Measurements from ENCODE around the gene ADGB. TPM values are rescaled to one million over a fixed set of nuclear protein-coding genes. Genes with fewer than 3 reads are reported as not detected.
A peak's percentile ranks its signal among the peaks of the same experiment; 100 is the strongest.
"Not testable (repeated sequence)": the region's sequence is repeated elsewhere in the genome, so short reads cannot be mapped to it uniquely, and the experiment has no call there.

Gene ADGB
- total RNA-seq = not detected

DNA sequence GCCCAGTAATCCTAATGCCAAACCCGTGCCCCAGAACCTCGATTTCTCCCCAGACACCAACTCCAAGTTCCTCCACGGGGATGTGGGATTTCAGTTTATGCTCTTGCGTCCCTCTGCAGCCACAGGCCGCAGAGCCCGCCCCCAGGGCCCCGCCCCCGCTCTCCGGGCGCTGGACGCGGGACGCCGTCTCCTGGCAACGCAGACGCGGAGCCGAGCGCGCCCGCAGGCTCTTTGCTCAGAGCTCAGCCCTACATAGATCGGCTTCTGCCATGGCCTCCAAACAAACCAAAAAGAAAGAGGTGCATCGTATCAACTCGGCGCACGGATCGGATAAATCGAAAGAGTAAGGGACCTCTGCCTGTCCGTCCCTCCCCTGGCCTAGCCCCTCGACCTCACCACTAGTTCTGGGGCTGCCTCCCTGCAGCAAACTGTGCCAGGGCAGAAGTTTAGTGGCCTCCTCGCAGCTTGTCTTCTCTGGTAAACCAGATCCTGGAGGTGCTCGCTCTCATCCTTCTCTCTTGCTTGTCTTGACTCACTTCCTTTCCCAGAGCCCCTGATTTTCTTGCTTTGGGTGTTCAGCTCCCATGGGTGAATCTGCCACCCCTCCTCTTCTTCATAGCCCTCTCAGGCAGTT lies at the start of gene ADGB:
Gene ADGB (plus strand): TSS at position 201 of the 634 bp plus-strand sequence. CDS start 69 bp downstream, at position 270.
- POLR2A ChIA-PET = no interaction called here
- H3K4me1 Mint-ChIP-seq = no peaks in the 10 kb centered on the region
- no peak within 1 kb of the TSS for H3K27ac Mint-ChIP-seq
- H3K4me3 Mint-ChIP-seq = peak within 1 kb of the TSS; percentile 24
- H3K27me3 Mint-ChIP-seq = no peaks in the 10 kb centered on the region
- no peaks in the 10 kb centered on the region for H3K36me3 Mint-ChIP-seq (ENCODE audit: low read depth)
- CTCF ChIA-PET = no interaction called here
- H3K9me3 Mint-ChIP-seq = no peaks in the 10 kb centered on the region
- DNase-seq = no peak

DNA sequence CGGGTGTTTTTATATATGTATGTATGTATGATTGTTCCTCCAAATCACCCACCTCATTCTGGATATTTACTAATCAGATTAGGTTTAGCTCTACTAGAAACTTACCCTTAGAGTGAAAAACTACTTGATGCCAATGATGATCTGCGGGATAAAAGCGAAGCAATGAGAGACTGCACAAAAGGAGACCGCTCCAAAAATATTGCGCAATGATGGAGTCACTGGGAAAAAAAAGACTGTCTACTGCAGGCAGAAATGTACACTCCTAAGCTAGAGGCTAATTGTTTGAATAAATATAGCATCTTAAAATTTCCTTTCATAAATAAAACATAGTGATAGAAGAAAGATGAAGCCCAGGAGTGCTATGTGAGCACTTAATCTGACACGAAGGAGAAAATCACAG lies 47.9 kb upstream of the ADGB start:
- H3K9me3 Mint-ChIP-seq = no peaks in the 10 kb centered on the region
- H3K27ac Mint-ChIP-seq = no peak overlapping the region
- H3K4me1 Mint-ChIP-seq = no peaks in the 10 kb centered on the region
- no peaks in the 10 kb centered on the region for H3K36me3 Mint-ChIP-seq (ENCODE audit: low read depth)
- peaks cover under 1% of the 10 kb centered on the region for H3K27me3 Mint-ChIP-seq
- no peak for DNase-seq
- POLR2A ChIA-PET = no interaction called here
- CTCF ChIA-PET = no interaction called here
- no peak overlapping the region for H3K4me3 Mint-ChIP-seq

DNA sequence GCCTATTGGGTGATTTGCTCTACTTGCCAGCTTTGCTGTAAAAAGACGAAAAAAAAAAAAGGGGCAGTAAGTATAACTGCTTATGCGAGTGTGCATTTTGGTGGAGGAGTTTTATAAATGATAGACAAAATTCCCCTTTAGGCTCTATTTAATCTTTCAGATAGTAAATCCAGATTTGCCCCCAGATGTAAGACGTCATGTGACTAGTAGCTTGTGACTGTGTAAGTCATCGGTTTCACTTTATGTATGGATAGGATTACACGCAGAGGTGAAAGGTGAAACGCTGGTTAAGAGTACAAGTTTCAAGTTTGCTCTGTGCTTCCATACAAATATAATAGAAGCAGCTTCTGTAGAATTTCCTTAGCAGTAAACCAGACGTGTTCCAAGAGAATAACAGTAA lies 47.2 kb upstream of the ADGB start:
- POLR2A ChIA-PET = no interaction called here
- no peak for DNase-seq
- CTCF ChIA-PET = no interaction called here
- Mint-ChIP-seq H3K9me3 (no peaks in the 10 kb centered on the region), H3K4me3 (no peak overlapping the region), H3K27me3 (no peaks in the 10 kb centered on the region), H3K36me3 (ENCODE audit: low read depth) (no peaks in the 10 kb centered on the region), H3K27ac (no peak overlapping the region), H3K4me1 (no peaks in the 10 kb centered on the region)

DNA sequence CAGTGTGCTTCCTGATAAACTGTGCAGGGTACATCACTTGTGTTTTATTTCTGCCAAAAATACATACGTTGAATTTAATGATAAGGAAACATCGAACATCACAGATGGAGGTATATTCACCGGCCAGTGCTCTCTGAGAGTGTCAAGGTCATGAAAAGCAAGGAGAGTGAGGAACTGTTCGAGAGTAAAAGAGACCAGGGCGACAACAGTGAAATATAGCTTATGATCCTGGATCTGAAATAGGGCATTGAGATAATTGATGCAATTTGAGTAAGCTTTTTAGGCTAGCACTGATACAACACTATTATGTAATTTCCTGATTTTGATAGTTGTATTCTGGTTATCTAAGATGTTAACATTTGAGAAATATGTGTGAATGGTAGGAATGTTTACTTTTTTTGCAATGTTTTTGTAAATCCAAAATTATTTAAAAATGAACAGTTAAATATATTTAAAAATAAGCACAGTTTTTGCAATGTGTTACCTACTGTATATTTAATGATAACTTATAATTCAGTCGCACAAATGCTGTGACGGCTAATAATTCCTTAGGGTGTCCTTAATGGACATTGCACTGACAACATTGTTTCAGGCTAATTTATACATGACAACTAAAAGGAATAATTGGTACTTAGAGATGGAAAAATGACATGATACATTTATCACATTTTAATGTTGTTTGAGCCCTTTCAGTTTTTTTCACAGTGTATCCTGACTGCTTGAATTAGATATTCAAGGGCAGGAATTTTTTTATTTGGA lies 45.2 kb upstream of the ADGB start:
- Mint-ChIP-seq H3K9me3 (no peaks in the 10 kb centered on the region), H3K36me3 (ENCODE audit: low read depth) (no peaks in the 10 kb centered on the region), H3K4me1 (no peaks in the 10 kb centered on the region), H3K4me3 (no peak overlapping the region), H3K27me3 (no peaks in the 10 kb centered on the region), H3K27ac (no peak overlapping the region)
- ChIA-PET POLR2A (no interaction called here), CTCF (no interaction called here)
- DNase-seq = no peak

DNA sequence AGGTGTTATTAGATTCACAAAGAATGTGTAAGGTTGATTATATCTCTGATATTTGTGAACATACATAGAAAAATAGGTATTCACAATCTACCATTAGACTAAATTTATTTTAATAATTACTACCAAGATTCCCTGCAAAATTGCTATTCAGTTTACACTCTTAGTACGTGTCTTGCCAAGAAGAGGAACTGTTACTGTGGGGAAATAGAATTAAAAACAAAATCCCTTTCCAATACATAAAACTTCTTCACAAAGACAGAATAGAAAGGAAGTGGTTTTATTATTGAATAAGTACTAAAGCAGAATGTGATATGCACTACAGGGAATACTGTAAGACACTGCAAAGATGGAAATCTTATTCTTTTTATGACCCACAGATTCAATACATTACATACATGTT lies 38.2 kb upstream of the ADGB start:
- no peaks in the 10 kb centered on the region for H3K4me1 Mint-ChIP-seq
- no peak overlapping the region for H3K27ac Mint-ChIP-seq
- H3K27me3 Mint-ChIP-seq = no peaks in the 10 kb centered on the region
- POLR2A ChIA-PET = no interaction called here
- CTCF ChIA-PET = no interaction called here
- H3K4me3 Mint-ChIP-seq = no peak overlapping the region
- H3K36me3 Mint-ChIP-seq (ENCODE audit: low read depth) = no peaks in the 10 kb centered on the region
- H3K9me3 Mint-ChIP-seq = no peaks in the 10 kb centered on the region
- DNase-seq = no peak

DNA sequence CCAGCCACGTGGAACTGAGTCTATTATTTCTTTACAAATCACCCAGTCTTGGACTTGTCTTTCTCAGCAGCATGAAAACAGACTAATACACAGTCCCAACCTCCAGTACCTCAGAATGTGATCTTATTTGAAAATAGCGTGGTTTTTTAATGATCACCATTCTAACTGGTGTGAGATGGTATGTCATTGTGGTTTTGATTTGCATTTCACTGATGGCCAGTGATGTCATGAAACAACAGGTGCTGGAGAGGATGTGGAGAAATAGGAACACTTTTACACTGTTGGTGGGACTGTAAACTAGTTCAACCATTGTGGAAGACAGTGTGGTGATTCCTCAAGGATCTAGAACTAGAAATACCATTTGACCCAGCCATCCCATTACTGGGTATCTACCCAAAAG lies 32.1 kb upstream of the ADGB start:
- H3K9me3 Mint-ChIP-seq; CTCF ChIA-PET; H3K27ac Mint-ChIP-seq; H3K4me1 Mint-ChIP-seq; H3K4me3 Mint-ChIP-seq; POLR2A ChIA-PET; DNase-seq; H3K36me3 Mint-ChIP-seq (ENCODE audit: low read depth); H3K27me3 Mint-ChIP-seq: not testable (repeated sequence)

DNA sequence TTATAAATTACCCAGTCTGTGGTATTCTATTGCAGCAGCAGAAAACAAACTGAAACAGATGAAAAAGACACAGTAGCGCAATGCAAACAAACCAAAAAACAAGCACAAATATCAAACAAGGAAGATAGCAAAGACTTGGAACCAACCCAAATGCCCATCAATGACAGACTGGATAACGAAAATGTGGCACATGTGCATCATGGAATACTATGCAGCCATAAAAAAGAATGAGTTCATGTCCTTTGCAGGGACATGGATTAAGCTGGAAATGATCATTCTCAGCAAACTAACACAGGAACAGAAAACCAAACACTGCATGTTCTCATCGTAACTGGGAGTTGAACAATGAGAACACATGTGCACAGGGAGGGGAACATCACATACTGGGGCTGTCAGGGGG lies 30.2 kb upstream of the ADGB start:
- H3K27me3 Mint-ChIP-seq = not testable (repeated sequence)

DNA sequence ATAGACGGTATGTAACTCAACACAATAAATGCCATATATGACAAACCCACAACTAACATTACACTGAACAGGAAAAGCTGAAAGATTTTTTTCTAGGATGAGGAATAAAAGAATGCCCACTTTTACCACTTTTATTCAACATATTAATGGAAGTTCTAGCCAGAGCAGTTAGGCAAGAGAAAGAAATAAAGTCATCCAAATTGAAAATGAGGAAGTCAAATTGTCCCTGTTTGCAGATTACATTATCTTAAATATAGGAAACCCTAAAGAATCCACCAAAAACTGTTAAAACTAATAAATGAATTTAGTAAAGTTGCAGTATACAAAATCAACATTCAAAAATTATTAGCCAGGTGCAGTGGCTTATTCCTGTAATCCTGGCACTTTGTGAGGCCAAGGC lies 24.6 kb upstream of the ADGB start:
- H3K27me3 Mint-ChIP-seq = no peaks in the 10 kb centered on the region
- H3K36me3 Mint-ChIP-seq (ENCODE audit: low read depth) = no peaks in the 10 kb centered on the region
- peaks cover 5% of the 10 kb centered on the region for H3K9me3 Mint-ChIP-seq
- H3K27ac Mint-ChIP-seq = no peak overlapping the region
- no peaks in the 10 kb centered on the region for H3K4me1 Mint-ChIP-seq
- DNase-seq = no peak
- ChIA-PET POLR2A (no interaction called here), CTCF (no interaction called here)
- H3K4me3 Mint-ChIP-seq = no peak overlapping the region

More for the DNA sequence above, 30.2 kb upstream of the ADGB start:
- H3K4me1 Mint-ChIP-seq; DNase-seq; POLR2A ChIA-PET; H3K9me3 Mint-ChIP-seq; H3K4me3 Mint-ChIP-seq; H3K36me3 Mint-ChIP-seq (ENCODE audit: low read depth); H3K27ac Mint-ChIP-seq; CTCF ChIA-PET: not testable (repeated sequence)

DNA sequence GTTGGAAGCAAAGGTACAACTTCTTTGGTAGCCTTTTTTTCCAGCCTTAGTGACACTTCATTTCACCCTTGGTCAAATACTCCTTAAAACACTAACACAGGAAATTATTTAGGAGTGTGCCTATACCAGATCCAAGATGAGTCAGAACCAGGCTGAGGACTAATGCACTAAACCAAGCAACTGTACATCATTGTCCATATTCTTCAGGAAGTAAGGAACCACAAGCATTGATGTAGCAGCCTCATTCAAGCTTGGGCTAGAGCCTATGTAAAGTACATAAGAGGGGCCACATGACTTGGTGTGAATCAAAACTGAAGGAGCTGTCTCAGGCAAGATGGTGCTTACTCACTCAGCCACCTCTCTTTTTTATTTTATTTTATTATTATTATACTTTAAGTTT lies 20.7 kb upstream of the ADGB start:
- H3K4me3 Mint-ChIP-seq = no peak overlapping the region
- H3K36me3 Mint-ChIP-seq (ENCODE audit: low read depth) = no peaks in the 10 kb centered on the region
- POLR2A ChIA-PET = no interaction called here

DNA sequence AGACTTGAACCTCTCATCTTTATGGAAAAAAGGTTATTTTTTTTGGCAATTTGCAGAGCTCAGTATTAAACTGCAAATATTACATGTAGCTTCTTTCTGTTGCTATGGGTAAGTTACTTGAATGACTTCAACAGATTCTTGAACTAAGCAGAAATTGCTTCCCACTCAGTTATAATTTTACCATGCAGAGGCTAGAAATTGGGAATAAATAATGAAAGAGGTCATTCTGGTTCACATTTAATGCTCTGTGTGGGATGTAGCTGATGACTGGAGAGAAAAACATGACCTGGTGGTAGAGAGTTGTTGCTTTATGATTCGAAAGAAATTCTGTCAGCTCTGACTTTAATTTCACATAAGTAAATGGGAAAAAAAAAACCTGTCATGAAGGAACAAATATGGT lies 16.8 kb upstream of the ADGB start:
- DNase-seq = no peak
- Mint-ChIP-seq H3K4me1 (no peaks in the 10 kb centered on the region), H3K4me3 (no peak overlapping the region), H3K27me3 (no peaks in the 10 kb centered on the region), H3K36me3 (ENCODE audit: low read depth) (no peaks in the 10 kb centered on the region), H3K9me3 (no peaks in the 10 kb centered on the region), H3K27ac (no peak overlapping the region)
- CTCF ChIA-PET = no interaction called here
- POLR2A ChIA-PET = no interaction called here

More for the DNA sequence above, 20.7 kb upstream of the ADGB start:
- CTCF ChIA-PET = no interaction called here
- no peak overlapping the region for H3K27ac Mint-ChIP-seq
- H3K9me3 Mint-ChIP-seq = no peaks in the 10 kb centered on the region
- DNase-seq = no peak
- no peaks in the 10 kb centered on the region for H3K4me1 Mint-ChIP-seq
- no peaks in the 10 kb centered on the region for H3K27me3 Mint-ChIP-seq

DNA sequence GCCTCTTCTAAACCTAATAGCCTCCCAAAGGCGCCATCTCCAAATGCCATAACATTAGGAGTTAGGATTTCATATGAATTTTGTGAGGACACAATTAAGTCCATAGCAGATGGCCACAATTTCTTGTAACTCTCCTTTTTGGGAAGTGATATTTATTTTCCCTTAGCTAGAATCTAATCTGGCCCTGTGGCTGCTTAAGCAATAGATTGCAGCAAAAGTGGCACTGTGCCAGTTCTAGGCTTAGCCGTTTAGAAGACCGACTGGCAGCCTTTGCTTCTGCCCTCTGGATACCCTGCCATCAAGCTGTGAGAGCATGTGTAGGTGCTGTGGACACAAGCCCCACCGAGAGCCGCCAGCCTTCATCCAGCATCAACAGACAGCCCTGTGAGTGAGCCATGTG lies 15.9 kb upstream of the ADGB start:
- Mint-ChIP-seq H3K4me3 (no peak overlapping the region), H3K27me3 (no peaks in the 10 kb centered on the region), H3K27ac (no peak overlapping the region), H3K9me3 (no peaks in the 10 kb centered on the region), H3K36me3 (ENCODE audit: low read depth) (no peaks in the 10 kb centered on the region), H3K4me1 (no peaks in the 10 kb centered on the region)
- ChIA-PET POLR2A (no interaction called here), CTCF (no interaction called here)
- DNase-seq = no peak

DNA sequence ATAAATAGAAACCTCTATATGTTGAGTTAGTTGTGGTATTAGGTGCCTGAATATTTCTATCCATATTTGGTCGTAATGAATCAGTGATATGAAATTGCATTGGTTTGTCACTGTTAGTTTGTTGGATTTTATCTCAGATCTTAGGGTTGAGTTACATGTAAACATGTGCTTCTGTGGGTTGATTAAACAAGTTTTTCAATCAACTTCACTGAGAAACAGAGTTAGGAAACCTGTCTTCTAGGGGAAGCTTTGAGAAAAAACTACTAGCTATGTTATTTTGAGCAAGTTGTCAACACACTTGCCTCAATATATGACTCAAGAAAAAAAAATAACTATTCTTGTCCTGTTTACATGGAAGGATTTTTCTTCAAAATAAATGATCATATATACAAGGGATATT lies 14.8 kb upstream of the ADGB start:
- H3K27me3 Mint-ChIP-seq = no peaks in the 10 kb centered on the region
- no peaks in the 10 kb centered on the region for H3K4me1 Mint-ChIP-seq
- H3K36me3 Mint-ChIP-seq (ENCODE audit: low read depth) = no peaks in the 10 kb centered on the region
- no peak for DNase-seq
- H3K27ac Mint-ChIP-seq = no peak overlapping the region
- ChIA-PET CTCF (no interaction called here), POLR2A (no interaction called here)
- no peaks in the 10 kb centered on the region for H3K9me3 Mint-ChIP-seq
- no peak overlapping the region for H3K4me3 Mint-ChIP-seq

DNA sequence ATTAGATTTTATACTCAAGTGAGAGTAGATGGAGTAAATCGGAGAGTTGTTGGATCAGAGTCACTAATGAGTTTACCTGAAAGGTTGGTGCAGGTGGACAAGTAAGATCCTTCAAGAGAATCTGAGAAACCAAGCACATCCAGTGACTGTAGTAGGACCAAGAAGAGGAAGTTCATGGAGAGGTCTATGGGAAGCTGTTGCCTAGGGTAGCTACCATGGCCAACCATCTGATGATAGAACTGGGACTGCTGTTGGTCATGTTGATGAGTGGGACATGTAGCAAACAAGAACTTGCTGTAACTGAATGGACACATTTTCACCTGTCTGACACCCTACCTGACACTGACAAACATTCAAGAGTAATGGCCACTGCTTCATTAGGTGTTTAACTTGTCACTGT lies 11.3 kb upstream of the ADGB start:
- ChIA-PET POLR2A (no interaction called here), CTCF (no interaction called here)
- Mint-ChIP-seq H3K36me3 (ENCODE audit: low read depth) (no peaks in the 10 kb centered on the region), H3K9me3 (no peaks in the 10 kb centered on the region), H3K4me3 (no peak overlapping the region), H3K4me1 (no peaks in the 10 kb centered on the region), H3K27me3 (no peaks in the 10 kb centered on the region), H3K27ac (no peak overlapping the region)
- DNase-seq = no peak

DNA sequence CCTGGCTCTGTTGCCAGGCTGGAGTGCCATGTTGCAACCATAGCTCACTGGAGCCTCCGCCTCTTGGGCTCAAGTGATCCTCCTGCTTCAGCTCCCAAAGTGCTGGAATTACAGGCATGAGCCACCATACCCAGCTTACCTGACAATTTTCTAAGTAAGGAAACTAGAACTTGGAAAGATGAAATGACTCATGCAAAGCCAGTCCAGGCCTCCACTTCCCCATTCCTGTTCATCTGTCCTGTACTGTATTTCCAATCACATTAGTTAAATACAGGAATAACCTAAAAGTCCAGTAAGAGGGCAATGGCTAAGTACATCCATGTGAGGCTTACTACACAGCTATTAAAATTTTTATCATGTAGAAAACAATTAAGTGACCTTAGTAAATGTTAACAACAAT lies 8.3 kb upstream of the ADGB start:
- Mint-ChIP-seq H3K27ac (no peak overlapping the region), H3K4me1 (no peaks in the 10 kb centered on the region), H3K27me3 (no peaks in the 10 kb centered on the region), H3K36me3 (ENCODE audit: low read depth) (no peaks in the 10 kb centered on the region), H3K9me3 (no peaks in the 10 kb centered on the region), H3K4me3 (no peak overlapping the region)
- CTCF ChIA-PET = no interaction called here
- POLR2A ChIA-PET = no interaction called here
- no peak for DNase-seq

All from activated CD4-positive, alpha-beta memory T cell treated with anti-CD3 and anti-CD28 coated beads, Interleukin-2, amount 10 ng/mL, durations not matched to agents 7 days and 5 days (primary cell).